ENCODE results near the gene CNNM1. TPM values are rescaled to one million over a fixed set of nuclear protein-coding genes. Genes with fewer than 3 reads are reported as not detected.
A peak's percentile ranks its signal among the peaks of the same experiment; 100 is the strongest.

CNNM1 gene
- total and polyA plus RNA-seq, 12 donors, result 0.07 to 2.0 (median 1.2) TPM; not detected in 1

DNA sequence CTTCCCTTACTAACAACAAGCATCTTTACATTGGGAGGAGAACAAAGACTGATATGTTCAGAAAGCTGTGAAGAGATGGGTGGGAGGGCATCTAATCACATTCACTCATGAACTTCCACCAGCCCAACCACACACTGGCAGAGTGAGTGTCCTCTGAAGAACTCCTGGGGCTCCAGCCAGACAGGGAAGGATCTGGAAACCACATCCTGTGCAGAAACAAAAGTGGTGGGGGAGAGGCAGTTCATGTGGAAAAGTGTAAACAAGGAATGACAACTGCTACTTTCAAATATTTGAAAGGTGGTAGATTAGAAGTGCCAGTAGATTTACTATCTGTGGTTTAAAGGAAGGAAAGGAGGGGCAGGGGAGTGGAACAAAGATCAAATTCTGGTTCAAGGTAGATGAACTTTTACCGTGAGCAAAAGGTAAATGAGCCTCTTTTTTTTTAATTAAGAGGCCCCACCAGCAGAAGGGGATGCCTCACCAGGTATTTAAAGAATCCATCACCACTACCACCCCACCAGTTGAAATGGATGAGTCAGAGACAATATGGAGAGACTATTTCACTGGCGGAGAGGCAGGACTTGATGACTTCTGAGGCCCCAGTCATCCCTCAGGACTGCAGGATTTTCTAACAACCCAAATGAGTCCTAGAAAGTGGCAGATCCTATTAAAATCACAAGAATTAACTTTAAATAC is 66.7 kb downstream of the CNNM1 start:
- TF ChIP-seq POLR2A (IDR thresholded peaks at IDR 0.05), result no peak
- TF ChIP-seq, protein P1, sequence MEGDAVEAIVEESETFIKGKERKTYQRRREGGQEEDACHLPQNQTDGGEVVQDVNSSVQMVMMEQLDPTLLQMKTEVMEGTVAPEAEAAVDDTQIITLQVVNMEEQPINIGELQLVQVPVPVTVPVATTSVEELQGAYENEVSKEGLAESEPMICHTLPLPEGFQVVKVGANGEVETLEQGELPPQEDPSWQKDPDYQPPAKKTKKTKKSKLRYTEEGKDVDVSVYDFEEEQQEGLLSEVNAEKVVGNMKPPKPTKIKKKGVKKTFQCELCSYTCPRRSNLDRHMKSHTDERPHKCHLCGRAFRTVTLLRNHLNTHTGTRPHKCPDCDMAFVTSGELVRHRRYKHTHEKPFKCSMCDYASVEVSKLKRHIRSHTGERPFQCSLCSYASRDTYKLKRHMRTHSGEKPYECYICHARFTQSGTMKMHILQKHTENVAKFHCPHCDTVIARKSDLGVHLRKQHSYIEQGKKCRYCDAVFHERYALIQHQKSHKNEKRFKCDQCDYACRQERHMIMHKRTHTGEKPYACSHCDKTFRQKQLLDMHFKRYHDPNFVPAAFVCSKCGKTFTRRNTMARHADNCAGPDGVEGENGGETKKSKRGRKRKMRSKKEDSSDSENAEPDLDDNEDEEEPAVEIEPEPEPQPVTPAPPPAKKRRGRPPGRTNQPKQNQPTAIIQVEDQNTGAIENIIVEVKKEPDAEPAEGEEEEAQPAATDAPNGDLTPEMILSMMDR (IDR thresholded peaks at IDR 0.05), result no peak
- DNase-seq, result no peak
- H3K4me1 ChIP-seq (replicated peaks in 1 of 2), result no peaks in the 10 kb centered on the region
- H3K27me3 ChIP-seq, result no peaks in the 10 kb centered on the region
- H3K36me3 ChIP-seq (replicated peaks in 1 of 2), result peaks cover 0 to 47% of the 10 kb centered on the region in 2 donors
- H3K9me3 ChIP-seq (replicated peaks in 1 of 3), result no peaks in the 10 kb centered on the region
- 66 to 83% (median 78%) methylated on average over 2 of the region's 2 CpGs for WGBS, 4 donors
- intact Hi-C loops (cut with DNase I), result loop anchor here in 1 of 2 donors (10.0 kb wide), 1 partner anchor 219 kb away; no protein-coding TSS in a partner anchor
- H3K4me3 ChIP-seq, result no peak overlapping the region
- no peak overlapping the region for H3K27ac ChIP-seq

DNA sequence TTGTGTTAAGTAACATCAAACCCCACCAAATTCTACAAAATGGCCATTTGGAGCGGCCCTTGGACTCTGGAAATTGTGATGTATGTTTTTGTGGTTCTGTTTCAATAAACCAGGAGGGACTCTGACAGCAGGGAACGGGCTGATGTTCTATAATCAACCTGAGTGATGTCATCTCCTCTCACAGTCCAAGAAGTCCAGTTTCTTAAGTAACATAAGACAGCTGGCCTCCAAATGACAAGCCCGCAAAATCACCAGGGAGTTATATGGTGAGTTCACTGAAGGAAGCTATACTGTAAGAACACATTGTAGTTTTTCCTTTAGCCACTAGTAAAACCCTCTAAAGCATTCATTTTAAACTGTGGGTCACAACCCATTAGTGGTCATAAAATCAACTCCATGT is 67.3 kb downstream of the CNNM1 start:
- no peak overlapping the region for H3K27ac ChIP-seq

DNA sequence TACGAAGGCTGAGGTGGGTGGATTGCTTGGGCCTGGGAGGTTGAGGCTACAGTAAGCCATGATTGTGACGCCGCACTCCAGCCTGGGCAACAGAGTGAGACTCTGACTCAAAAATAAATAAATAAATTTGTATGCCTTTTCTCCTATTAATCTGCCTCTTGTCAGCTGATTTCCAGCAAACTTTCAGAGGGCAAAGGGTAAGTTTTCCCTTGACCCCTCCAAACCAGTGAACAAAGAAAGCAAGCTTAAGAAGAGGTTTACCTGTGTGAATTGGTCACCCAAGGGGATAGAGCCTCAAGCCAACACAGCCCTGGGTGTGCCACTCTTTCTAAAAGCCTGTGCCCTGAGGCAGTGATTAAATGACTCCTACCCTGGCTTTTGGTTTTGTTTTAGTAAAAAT is 70.5 kb downstream of the CNNM1 start:
- intact Hi-C loops (cut with DNase I), result loop anchor here in 1 of 2 donors (10.0 kb wide), 1 partner anchor 215 kb away; no protein-coding TSS in a partner anchor
- 93 to 98% (median 96%) methylated on average over 3 of the region's 3 CpGs for WGBS, 4 donors

More for the DNA sequence above, 67.3 kb downstream of the CNNM1 start:
- WGBS, 4 donors, result 87 to 93% (median 89%) methylated on average over 3 of the region's 3 CpGs
- H3K36me3 ChIP-seq (replicated peaks in 1 of 2), result peaks cover 0 to 53% of the 10 kb centered on the region in 2 donors
- no peaks in the 10 kb centered on the region for H3K27me3 ChIP-seq
- no peaks in the 10 kb centered on the region for H3K4me1 ChIP-seq (replicated peaks in 1 of 2)
- no peak for TF ChIP-seq POLR2A (IDR thresholded peaks at IDR 0.05)
- TF ChIP-seq, protein P1 (IDR thresholded peaks at IDR 0.05), result no peak
- DNase-seq, result no peak
- intact Hi-C loops (cut with DNase I), result loop anchor here in 1 of 2 donors (10.0 kb wide), 1 partner anchor 218 kb away; no protein-coding TSS in a partner anchor
- no peaks in the 10 kb centered on the region for H3K9me3 ChIP-seq (replicated peaks in 1 of 3)
- H3K4me3 ChIP-seq, result no peak overlapping the region

DNA sequence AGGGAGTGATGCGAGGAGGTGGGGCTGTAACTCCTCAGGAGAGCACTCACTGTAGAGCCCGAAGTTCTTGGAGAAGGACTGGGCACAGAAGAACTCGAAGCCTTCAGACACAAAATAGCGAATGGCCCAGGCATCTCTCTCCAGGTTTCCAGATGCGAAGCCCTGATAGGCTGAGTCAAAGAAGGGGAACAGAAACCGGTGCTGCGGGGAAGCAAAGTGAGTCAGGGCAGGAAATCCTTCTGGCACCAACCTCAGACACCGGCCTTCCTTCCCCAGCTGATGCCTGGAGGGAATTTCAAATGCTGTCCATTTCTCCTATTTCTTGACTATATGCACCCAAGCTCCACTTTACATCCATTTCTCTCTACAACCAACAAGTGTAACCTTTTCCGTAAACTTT is 74.5 kb downstream of the CNNM1 start:
- WGBS, 4 donors, result 79 to 83% (median 81%) methylated on average over 9 of the region's 9 CpGs
- H3K27me3 ChIP-seq, result no peaks in the 10 kb centered on the region
- TF ChIP-seq, protein P1 (IDR thresholded peaks at IDR 0.05), result no peak
- no peak for TF ChIP-seq POLR2A (IDR thresholded peaks at IDR 0.05)
- no peak overlapping the region for H3K27ac ChIP-seq
- no peaks in the 10 kb centered on the region for H3K4me1 ChIP-seq (replicated peaks in 1 of 2)
- peaks cover 0 to 64% of the 10 kb centered on the region in 2 donors for H3K36me3 ChIP-seq (replicated peaks in 1 of 2)
- intact Hi-C loops (cut with DNase I), result no loop called here
- no peaks in the 10 kb centered on the region for H3K9me3 ChIP-seq (replicated peaks in 1 of 3)
- DNase-seq, result peak in 1 of 7 donors; percentile 9
- H3K4me3 ChIP-seq, result no peak overlapping the region

More for the DNA sequence above, 70.5 kb downstream of the CNNM1 start:
- Histone ChIP-seq H3K27me3 (no peaks in the 10 kb centered on the region), H3K36me3 (replicated peaks in 1 of 2) (peaks cover 0 to 79% of the 10 kb centered on the region in 2 donors), H3K4me1 (replicated peaks in 1 of 2) (no peaks in the 10 kb centered on the region), H3K4me3 (no peak overlapping the region), H3K27ac (no peak overlapping the region), H3K9me3 (replicated peaks in 1 of 3) (no peaks in the 10 kb centered on the region)
- no peak for DNase-seq
- TF ChIP-seq, protein P1 (IDR thresholded peaks at IDR 0.05), result no peak
- TF ChIP-seq POLR2A (IDR thresholded peaks at IDR 0.05), result no peak
